HK-2 (cell line): ENCODE results near the gene ZBTB7C.

ENCODE experiments used
- DNase-seq: peaks from one replicate; pipeline ENCODE4 v3.0.0-alpha.2; 2018; ENCODE audit not compliant: unreplicated experiment

The ZBTB7C gene

GRCh38 chr18:48256848-48257247 is 152.3 kb downstream of the ZBTB7C start:
- DNase-seq = no peak

GRCh38 chr18:48254077-48254602 is 155.0 kb downstream of the ZBTB7C start:
- no peak for DNase-seq

GRCh38 chr18:48252525-48252924 is 156.7 kb downstream of the ZBTB7C start:
- no peak for DNase-seq

- DNase-seq = no peak
These were observed 158.3 kb downstream of the ZBTB7C start for GRCh38 chr18:48250918-48251317.

GRCh38 chr18:48250362-48250907 is 158.7 kb downstream of the ZBTB7C start:
- DNase-seq = no peak

- DNase-seq = no peak
These were observed 159.3 kb downstream of the ZBTB7C start for GRCh38 chr18:48249854-48250253.

GRCh38 chr18:48244530-48244929 is 164.7 kb downstream of the ZBTB7C start:
- no peak for DNase-seq

- no peak for DNase-seq
These were observed 170.5 kb downstream of the ZBTB7C start for GRCh38 chr18:48238636-48239035.

GRCh38 chr18:48238206-48238605 is 171.0 kb downstream of the ZBTB7C start:
- no peak for DNase-seq

- DNase-seq = no peak
These were observed 172.4 kb downstream of the ZBTB7C start for GRCh38 chr18:48236822-48237221.

- DNase-seq = peak; percentile 49
These were observed 178.6 kb downstream of the ZBTB7C start for GRCh38 chr18:48230467-48231113.

GRCh38 chr18:48229552-48229981 is 179.6 kb downstream of the ZBTB7C start:
- no peak for DNase-seq

- DNase-seq = no peak
These were observed 180.3 kb downstream of the ZBTB7C start for GRCh38 chr18:48228841-48229240.

GRCh38 chr18:48228301-48228715 is 180.9 kb downstream of the ZBTB7C start:
- DNase-seq = no peak

GRCh38 chr18:48227206-48227605 is 182.0 kb downstream of the ZBTB7C start:
- DNase-seq = no peak

- no peak for DNase-seq
These were observed 182.8 kb downstream of the ZBTB7C start for GRCh38 chr18:48226401-48226800.

- DNase-seq = no peak
These were observed 187.1 kb downstream of the ZBTB7C start for GRCh38 chr18:48222118-48222517.

- no peak for DNase-seq
These were observed 189.2 kb downstream of the ZBTB7C start for GRCh38 chr18:48219810-48220499.

GRCh38 chr18:48219037-48219809 is 190.0 kb downstream of the ZBTB7C start:
- DNase-seq = no peak

- DNase-seq = no peak
These were observed 190.7 kb downstream of the ZBTB7C start for GRCh38 chr18:48218285-48219022.
